ENCODE results near the gene PKP3.

Gene PKP3

GRCh38 chr11:392102-392777, 1.8 kb upstream of the PKP3 start:
- no peak overlapping the region for H3K4me3 ChIP-seq (ENCODE audit: control insufficient read depth, low read depth, low read length)
- TF ChIP-seq CTCF (conservative IDR thresholded peaks at IDR 0.05; ENCODE audit: control insufficient read depth, insufficient read depth, low read depth, low read length), result no peak
- no peak for DNase-seq (ENCODE audit: low read depth)

DNA sequence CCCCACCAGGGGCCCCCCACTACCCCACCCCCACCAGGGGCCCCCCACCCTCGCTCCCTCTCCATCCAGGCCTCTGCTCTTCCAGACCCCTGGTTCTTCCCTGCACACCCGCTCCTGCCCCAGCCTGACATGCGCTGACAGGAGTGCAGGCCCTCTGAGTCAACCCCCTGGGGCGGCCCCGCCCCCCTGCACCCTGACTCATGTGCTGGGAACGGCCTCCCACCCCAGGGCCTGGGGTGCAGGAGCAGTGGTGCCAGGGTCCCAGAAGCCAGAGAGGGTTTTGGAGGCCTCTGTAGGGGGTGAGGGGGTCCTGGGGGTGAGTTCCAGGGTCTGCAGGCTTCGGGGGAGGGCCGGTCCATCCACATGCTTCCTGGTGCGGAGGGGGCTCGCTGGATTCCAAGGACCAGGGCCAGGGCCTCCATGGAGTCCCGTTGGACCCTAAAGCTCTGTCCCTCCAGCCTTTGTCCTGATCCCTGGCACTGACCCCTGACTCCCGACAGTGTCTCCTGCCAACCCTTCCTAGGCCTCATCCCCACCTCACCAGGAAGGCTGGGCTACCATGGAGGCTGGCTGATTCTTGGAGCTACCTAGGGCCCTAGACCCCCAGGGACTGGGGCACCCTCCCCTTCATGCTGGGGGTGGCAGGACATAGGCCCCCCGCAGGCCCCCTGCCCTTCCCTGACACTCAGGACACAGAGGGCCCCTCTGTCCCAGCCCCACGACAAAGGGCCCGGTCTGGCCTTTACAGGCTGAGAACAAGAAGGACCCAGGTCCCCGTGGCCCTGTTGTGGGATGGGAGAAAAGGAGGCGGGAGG, 583 bp upstream of the PKP3 start:
- no peak overlapping the region for H3K4me3 ChIP-seq (ENCODE audit: control insufficient read depth, low read depth, low read length)
- no peak for TF ChIP-seq CTCF (conservative IDR thresholded peaks at IDR 0.05; ENCODE audit: control insufficient read depth, insufficient read depth, low read depth, low read length)
- peak; percentile 77 for DNase-seq (ENCODE audit: low read depth)

DNA sequence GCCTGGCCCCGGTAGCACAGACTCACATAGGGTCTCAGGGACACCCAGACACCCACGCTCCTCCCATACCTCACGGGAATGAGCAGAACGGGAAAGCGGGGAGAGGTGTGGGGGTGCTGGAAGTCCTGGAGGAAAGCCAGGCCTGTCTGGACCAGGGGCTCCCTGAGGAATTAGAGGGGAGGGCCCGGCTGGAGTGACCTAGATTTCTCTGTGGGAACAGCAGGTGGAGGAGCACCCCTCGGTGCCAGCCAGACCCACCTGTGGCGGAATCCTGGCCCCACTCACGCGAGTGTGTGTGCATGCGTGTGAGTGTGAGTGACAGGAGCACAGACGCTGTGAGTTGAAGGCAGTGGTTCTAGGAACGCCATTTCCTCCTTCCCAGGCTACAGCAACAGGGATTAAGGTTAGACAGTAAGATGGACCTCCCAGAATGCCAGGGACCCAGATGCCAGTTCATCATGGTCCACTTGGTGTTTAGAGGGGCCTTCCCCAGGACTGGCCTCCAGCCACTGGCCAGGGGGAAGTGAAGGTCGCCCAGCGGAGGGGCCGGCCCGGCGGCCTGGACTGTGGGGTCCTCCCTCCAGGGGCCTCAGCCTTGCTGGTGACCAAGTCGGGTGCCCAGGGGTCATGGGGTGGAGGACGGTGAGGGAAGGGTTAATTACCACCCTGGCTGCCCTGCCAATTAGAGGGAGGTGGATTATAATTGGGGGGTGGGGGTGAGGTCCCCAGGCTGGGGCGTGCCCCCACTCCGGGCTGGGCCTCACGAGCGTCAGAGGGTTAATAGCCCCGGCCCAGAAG, 1.0 kb downstream of the PKP3 start:
- no peak for DNase-seq (ENCODE audit: low read depth)
- no peak overlapping the region for H3K4me3 ChIP-seq (ENCODE audit: control insufficient read depth, low read depth, low read length)
- no peak for TF ChIP-seq CTCF (conservative IDR thresholded peaks at IDR 0.05; ENCODE audit: control insufficient read depth, insufficient read depth, low read depth, low read length)

DNA sequence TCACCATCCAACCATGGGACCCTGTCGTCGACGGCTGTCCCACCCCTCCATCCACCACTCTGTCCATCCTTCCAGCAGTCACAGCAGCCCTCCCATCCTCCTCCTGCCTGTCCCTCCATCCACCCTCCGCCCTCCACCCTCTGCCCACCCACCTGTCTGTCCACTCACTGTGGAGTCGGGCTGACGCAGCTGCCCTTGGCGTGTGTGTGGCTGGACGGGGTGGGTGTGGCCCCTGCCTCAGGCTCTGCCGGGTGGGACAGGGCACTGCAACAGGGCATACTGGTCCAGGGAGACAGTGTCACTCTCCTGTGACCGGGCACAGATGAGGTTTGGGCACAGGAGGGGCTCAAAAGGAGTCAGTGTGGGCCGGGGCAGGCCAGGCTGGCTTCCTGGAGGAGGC, 1.9 kb downstream of the PKP3 start:
- DNase-seq (ENCODE audit: low read depth), result no peak
- no peak for TF ChIP-seq CTCF (conservative IDR thresholded peaks at IDR 0.05; ENCODE audit: control insufficient read depth, insufficient read depth, low read depth, low read length)
- H3K4me3 ChIP-seq (ENCODE audit: control insufficient read depth, low read depth, low read length), result no peak overlapping the region

GRCh38 chr11:396511-396947, 2.5 kb downstream of the PKP3 start:
- no peak overlapping the region for H3K4me3 ChIP-seq (ENCODE audit: control insufficient read depth, low read depth, low read length)
- peak; percentile 37 for DNase-seq (ENCODE audit: low read depth)
- peak; percentile 26 for TF ChIP-seq CTCF (conservative IDR thresholded peaks at IDR 0.05; ENCODE audit: control insufficient read depth, insufficient read depth, low read depth, low read length)

- H3K4me3 ChIP-seq (ENCODE audit: control insufficient read depth, low read depth, low read length), result peak overlapping the region; percentile 23
- peak; percentile 41 for TF ChIP-seq CTCF (conservative IDR thresholded peaks at IDR 0.05; ENCODE audit: control insufficient read depth, insufficient read depth, low read depth, low read length)
- peak; percentile 59 for DNase-seq (ENCODE audit: low read depth)
Measured at GRCh38 chr11:396948-397548, 3.0 kb downstream of the PKP3 start.

All from fibroblast of mammary gland (primary cell).